Measurements from ENCODE around the gene FGD5. TPM values are rescaled to one million over a fixed set of nuclear protein-coding genes. Genes with fewer than 3 reads are reported as not detected.

FGD5 gene
- total and polyA plus RNA-seq, 2 experiments from 2014 or later: 7.4 to 12.2 TPM

DNA sequence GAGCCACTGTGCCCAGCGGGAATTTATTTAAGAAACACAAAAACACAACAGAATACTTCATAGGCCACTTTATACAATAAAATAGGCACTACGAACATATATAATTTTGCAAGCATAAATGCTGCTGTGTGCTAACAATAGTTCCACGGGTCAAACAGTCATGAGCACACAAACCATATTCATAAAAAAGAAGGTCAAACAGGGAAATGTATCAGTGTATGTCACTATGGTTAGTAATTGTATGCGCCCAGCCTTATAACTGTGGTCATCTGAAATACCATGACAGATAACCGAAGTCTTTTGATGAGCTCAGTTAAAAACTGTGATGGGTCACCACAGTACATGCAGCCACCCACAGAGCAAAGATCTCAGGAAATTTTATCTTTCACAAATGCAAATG is 90.5 kb downstream of the FGD5 start:
- H3K27me3 ChIP-seq (ENCODE audit: insufficient read depth): no peaks in the 10 kb centered on the region
- ATAC-seq: no peak
- TF ChIP-seq ZNF331 (CRISPR knock-in tag; IDR thresholded peaks at IDR 0.05; ENCODE audit: low read depth) (no peak), JUNB (IDR thresholded peaks at IDR 0.05; ENCODE audit: unreplicated experiment) (no peak), EZH2 (IDR thresholded peaks at IDR 0.05; ENCODE audit: low read depth, unreplicated experiment) (no peak), CTCF (conservative IDR thresholded peaks at IDR 0.05; ENCODE audit: low read depth in 2 of 2) (no peak), REST (IDR thresholded peaks at IDR 0.05; ENCODE audit: unreplicated experiment) (no peak), EZH2phosphoT487 (IDR thresholded peaks at IDR 0.05; ENCODE audit: unreplicated experiment) (no peak), ZNF114 (CRISPR knock-in tag; IDR thresholded peaks at IDR 0.05) (no peak), STAT1 (IDR thresholded peaks at IDR 0.05; ENCODE audit: unreplicated experiment) (no peak), NANOG (IDR thresholded peaks at IDR 0.05; ENCODE audit: borderline replicate concordance) (no peak), CREB1 (CRISPR knock-in tag; IDR thresholded peaks at IDR 0.05; ENCODE audit: low read depth) (no peak), POLR2AphosphoS5 (IDR thresholded peaks at IDR 0.05; ENCODE audit: low read depth) (no peak)
- TF ChIP-seq, protein P1, sequence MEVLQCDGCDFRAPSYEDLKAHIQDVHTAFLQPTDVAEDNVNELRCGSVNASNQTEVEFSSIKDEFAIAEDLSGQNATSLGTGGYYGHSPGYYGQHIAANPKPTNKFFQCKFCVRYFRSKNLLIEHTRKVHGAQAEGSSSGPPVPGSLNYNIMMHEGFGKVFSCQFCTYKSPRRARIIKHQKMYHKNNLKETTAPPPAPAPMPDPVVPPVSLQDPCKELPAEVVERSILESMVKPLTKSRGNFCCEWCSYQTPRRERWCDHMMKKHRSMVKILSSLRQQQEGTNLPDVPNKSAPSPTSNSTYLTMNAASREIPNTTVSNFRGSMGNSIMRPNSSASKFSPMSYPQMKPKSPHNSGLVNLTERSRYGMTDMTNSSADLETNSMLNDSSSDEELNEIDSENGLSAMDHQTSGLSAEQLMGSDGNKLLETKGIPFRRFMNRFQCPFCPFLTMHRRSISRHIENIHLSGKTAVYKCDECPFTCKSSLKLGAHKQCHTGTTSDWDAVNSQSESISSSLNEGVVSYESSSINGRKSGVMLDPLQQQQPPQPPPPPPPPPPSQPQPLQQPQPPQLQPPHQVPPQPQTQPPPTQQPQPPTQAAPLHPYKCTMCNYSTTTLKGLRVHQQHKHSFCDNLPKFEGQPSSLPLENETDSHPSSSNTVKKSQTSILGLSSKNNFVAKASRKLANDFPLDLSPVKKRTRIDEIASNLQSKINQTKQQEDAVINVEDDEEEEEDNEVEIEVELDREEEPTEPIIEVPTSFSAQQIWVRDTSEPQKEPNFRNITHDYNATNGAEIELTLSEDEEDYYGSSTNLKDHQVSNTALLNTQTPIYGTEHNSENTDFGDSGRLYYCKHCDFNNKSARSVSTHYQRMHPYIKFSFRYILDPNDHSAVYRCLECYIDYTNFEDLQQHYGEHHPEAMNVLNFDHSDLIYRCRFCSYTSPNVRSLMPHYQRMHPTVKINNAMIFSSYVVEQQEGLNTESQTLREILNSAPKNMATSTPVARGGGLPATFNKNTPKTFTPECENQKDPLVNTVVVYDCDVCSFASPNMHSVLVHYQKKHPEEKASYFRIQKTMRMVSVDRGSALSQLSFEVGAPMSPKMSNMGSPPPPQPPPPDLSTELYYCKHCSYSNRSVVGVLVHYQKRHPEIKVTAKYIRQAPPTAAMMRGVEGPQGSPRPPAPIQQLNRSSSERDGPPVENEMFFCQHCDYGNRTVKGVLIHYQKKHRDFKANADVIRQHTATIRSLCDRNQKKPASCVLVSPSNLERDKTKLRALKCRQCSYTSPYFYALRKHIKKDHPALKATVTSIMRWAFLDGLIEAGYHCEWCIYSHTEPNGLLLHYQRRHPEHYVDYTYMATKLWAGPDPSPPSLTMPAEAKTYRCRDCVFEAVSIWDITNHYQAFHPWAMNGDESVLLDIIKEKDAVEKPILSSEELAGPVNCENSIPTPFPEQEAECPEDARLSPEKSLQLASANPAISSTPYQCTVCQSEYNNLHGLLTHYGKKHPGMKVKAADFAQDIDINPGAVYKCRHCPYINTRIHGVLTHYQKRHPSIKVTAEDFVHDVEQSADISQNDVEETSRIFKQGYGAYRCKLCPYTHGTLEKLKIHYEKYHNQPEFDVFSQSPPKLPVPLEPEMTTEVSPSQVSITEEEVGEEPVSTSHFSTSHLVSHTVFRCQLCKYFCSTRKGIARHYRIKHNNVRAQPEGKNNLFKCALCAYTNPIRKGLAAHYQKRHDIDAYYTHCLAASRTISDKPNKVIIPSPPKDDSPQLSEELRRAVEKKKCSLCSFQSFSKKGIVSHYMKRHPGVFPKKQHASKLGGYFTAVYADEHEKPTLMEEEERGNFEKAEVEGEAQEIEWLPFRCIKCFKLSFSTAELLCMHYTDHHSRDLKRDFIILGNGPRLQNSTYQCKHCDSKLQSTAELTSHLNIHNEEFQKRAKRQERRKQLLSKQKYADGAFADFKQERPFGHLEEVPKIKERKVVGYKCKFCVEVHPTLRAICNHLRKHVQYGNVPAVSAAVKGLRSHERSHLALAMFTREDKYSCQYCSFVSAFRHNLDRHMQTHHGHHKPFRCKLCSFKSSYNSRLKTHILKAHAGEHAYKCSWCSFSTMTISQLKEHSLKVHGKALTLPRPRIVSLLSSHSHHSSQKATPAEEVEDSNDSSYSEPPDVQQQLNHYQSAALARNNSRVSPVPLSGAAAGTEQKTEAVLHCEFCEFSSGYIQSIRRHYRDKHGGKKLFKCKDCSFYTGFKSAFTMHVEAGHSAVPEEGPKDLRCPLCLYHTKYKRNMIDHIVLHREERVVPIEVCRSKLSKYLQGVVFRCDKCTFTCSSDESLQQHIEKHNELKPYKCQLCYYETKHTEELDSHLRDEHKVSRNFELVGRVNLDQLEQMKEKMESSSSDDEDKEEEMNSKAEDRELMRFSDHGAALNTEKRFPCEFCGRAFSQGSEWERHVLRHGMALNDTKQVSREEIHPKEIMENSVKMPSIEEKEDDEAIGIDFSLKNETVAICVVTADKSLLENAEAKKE (CRISPR knock-in tag; IDR thresholded peaks at IDR 0.05): no peak
- TF ChIP-seq, protein P2, sequence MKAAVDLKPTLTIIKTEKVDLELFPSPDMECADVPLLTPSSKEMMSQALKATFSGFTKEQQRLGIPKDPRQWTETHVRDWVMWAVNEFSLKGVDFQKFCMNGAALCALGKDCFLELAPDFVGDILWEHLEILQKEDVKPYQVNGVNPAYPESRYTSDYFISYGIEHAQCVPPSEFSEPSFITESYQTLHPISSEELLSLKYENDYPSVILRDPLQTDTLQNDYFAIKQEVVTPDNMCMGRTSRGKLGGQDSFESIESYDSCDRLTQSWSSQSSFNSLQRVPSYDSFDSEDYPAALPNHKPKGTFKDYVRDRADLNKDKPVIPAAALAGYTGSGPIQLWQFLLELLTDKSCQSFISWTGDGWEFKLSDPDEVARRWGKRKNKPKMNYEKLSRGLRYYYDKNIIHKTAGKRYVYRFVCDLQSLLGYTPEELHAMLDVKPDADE (IDR thresholded peaks at IDR 0.05): no peak
- no peak overlapping the region for H3K4me3 ChIP-seq
- Mint-ChIP-seq H3K36me3 (ENCODE audit: low read depth) (peaks cover 15% of the 10 kb centered on the region), H3K27me3 (ENCODE audit: insufficient read depth, low read depth, poor library complexity) (peaks cover 6% of the 10 kb centered on the region), H3K4me3 (no peak overlapping the region), H3K9me3 (peaks cover 7% of the 10 kb centered on the region; the same call in 2 of the 3 replicates), H3K27ac (no peak overlapping the region), H3K4me1 (peaks cover 5% of the 10 kb centered on the region; the same call in 2 of the 3 replicates)
- DNase-seq (ENCODE audit: low spot score): no peak
- no peak overlapping the region for H3K4me2 ChIP-seq
- no peaks in the 10 kb centered on the region for H3K79me2 ChIP-seq (replicated peaks; ENCODE audit: insufficient read depth)
- no peaks in the 10 kb centered on the region for H3K36me3 ChIP-seq (ENCODE audit: insufficient read depth)
- no peak overlapping the region for H2AFZ ChIP-seq
- H4K20me1 ChIP-seq (replicated peaks; ENCODE audit: insufficient read depth): no peaks in the 10 kb centered on the region
- H3K27ac ChIP-seq (ENCODE audit: low read depth): no peak overlapping the region
- no peaks in the 10 kb centered on the region for H3K9me2 ChIP-seq (ENCODE audit: insufficient read depth)
- H3F3A ChIP-seq (replicated peaks; ENCODE audit: low read depth): no peaks in the 10 kb centered on the region
- no peaks in the 10 kb centered on the region for H3K4me1 ChIP-seq (ENCODE audit: insufficient read depth)
